Muscle of back (tissue), 13 donors: Measurements from ENCODE around the gene ANKRD2. TPM values are rescaled to one million over a fixed set of nuclear protein-coding genes. Genes with fewer than 3 reads are reported as not detected.
A peak's percentile ranks its signal among the peaks of the same experiment; 100 is the strongest.
"Not testable (repeated sequence)": the region's sequence is repeated elsewhere in the genome, so short reads cannot be mapped to it uniquely, and the experiment has no call there.

Experiments used
- DNase-seq, 3 donors: peaks; one replicate each; pipeline versions ENCODE4 v3.0.0 to v3.0.0-alpha.2; 2013
- long read RNA-seq, 9 donors: transcript quantifications; one replicate each; lab custom pipeline, GENCODE V29; 2026
- polyA plus RNA-seq, 10 donors: library from polyadenylated mRNA; unstranded; fragments of 120-200 nt; gene quantifications; one replicate each; pipeline ENCODE4 v1.2.1, GENCODE V29; 2013; ENCODE audit not compliant: insufficient read length in 10 of 10

Gene ANKRD2, protein sequence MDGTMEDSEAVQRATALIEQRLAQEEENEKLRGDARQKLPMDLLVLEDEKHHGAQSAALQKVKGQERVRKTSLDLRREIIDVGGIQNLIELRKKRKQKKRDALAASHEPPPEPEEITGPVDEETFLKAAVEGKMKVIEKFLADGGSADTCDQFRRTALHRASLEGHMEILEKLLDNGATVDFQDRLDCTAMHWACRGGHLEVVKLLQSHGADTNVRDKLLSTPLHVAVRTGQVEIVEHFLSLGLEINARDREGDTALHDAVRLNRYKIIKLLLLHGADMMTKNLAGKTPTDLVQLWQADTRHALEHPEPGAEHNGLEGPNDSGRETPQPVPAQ
- polyA plus RNA-seq: 10 to 100 TPM in 9 of 10 donors, 1 to 10 TPM in 1; 8.5 to 60.8 (median 27.0) TPM
- long read RNA-seq, donor 1, partial matches to known transcripts: 8 of 11 reads
- long read RNA-seq, donor 1, other reads (novel, unspliced or antisense): 0 of 11 reads
- long read RNA-seq, donor 2, transcript ANKRD2-202 (9 exons, 1,449 nt): major isoform, 12 of 30 reads
- long read RNA-seq, donor 2, partial matches to known transcripts: 18 of 30 reads
- long read RNA-seq, donor 2, other reads (novel, unspliced or antisense): 0 of 30 reads
- long read RNA-seq, donor 3: 0 reads
- long read RNA-seq, donor 4, transcript ANKRD2-202 (9 exons, 1,449 nt): major isoform, 6 of 18 reads
- long read RNA-seq, donor 4, partial matches to known transcripts: 12 of 18 reads
- long read RNA-seq, donor 4, other reads (novel, unspliced or antisense): 0 of 18 reads
- long read RNA-seq, donor 5, transcript ANKRD2-202 (9 exons, 1,449 nt): major isoform, 8 of 21 reads
- long read RNA-seq, donor 5, partial matches to known transcripts: 13 of 21 reads
- long read RNA-seq, donor 5, other reads (novel, unspliced or antisense): 0 of 21 reads
- long read RNA-seq, donor 6, transcript ANKRD2-202 (9 exons, 1,449 nt): major isoform, 12 of 43 reads
- long read RNA-seq, donor 6, partial matches to known transcripts: 31 of 43 reads
- long read RNA-seq, donor 6, other reads (novel, unspliced or antisense): 0 of 43 reads
- long read RNA-seq, donor 7, partial matches to known transcripts: 8 of 12 reads
- long read RNA-seq, donor 7, other reads (novel, unspliced or antisense): 0 of 12 reads
- long read RNA-seq, donor 8, partial matches to known transcripts: 0 of 1 reads
- long read RNA-seq, donor 8, other reads (novel, unspliced or antisense): 0 of 1 reads
- long read RNA-seq, donor 9, partial matches to known transcripts: 0 of 2 reads
- long read RNA-seq, donor 9, other reads (novel, unspliced or antisense): 0 of 2 reads

- peak in 2 of 3 donors; percentile 76 to 84 for DNase-seq
These were observed at the start of gene ANKRD2 for GRCh38 chr10:97572214-97572989. Gene ANKRD2 (plus strand): TSS chr10:97572779. CDS start chr10:97572789, 10 bp downstream.

DNA sequence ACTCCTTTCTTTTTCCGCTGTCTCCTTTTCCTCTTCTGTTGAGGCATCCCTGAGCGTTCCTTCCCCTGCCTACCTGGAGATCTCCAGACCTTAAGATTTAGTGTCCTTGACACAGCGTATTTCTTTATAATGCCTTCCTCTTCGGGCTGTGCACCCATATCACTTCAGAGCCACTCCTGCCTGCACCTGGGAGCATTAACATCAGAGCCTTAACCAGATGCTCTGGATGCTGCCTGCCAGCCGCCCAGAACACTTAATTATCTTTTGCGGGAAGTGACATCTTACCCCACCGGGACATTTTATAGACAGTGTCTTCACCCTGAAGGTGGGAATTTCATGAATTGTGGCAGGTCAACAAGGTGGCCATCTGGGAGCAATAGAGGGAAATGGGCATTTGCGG lies 49.6 kb upstream of the ANKRD2 start:
- no peak for DNase-seq

GRCh38 chr10:97525086-97525485 lies 47.5 kb upstream of the ANKRD2 start:
- no peak for DNase-seq

DNA sequence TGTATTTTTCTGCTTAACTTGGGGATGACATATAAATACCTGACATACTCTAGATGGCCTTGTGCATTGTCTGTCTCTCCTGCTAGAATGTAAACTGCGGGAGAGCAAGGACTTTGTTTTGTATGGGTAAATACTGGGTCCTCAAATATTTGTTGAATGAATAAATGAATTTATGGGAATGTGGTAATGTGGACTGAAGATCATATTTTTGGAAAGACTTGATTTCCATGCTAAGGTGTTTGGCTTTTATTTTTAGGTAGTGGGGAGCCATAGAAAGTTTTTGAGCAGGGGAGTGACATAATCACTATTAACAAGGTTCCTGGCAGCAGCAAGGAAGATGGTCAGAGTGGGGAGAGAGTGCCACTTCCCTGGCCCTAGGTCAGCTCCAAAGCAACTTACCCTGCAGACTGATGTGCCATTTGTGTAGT lies 46.9 kb upstream of the ANKRD2 start:
- DNase-seq: no peak

DNA sequence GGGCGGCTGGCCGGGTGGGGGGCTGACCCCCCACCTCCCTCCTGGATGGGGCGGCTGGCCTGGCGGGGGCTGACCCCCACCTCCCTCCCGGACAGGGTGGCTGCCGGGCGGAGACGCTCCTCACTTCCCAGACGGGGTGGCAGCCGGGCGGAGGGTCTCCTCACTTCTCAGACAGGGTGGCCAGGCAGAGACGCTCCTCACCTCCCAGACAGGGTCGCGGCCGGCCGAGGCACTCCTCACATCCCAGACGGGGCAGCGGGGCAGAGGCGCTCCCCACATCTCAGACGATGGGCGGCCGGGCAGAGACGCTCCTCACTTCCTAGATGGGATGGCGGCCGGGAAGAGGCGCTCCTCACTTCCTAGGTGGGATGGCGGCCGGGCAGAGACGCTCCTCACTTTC lies 43.7 kb upstream of the ANKRD2 start:
- DNase-seq: not testable (repeated sequence)

GRCh38 chr10:97529685-97530465 lies 42.7 kb upstream of the ANKRD2 start:
- DNase-seq: no peak

GRCh38 chr10:97531401-97531986 lies 41.1 kb upstream of the ANKRD2 start:
- no peak for DNase-seq

- no peak for DNase-seq
These were observed 39.5 kb upstream of the ANKRD2 start for GRCh38 chr10:97532935-97533671.

- no peak for DNase-seq
These were observed 38.7 kb upstream of the ANKRD2 start for GRCh38 chr10:97533888-97534287.

DNA sequence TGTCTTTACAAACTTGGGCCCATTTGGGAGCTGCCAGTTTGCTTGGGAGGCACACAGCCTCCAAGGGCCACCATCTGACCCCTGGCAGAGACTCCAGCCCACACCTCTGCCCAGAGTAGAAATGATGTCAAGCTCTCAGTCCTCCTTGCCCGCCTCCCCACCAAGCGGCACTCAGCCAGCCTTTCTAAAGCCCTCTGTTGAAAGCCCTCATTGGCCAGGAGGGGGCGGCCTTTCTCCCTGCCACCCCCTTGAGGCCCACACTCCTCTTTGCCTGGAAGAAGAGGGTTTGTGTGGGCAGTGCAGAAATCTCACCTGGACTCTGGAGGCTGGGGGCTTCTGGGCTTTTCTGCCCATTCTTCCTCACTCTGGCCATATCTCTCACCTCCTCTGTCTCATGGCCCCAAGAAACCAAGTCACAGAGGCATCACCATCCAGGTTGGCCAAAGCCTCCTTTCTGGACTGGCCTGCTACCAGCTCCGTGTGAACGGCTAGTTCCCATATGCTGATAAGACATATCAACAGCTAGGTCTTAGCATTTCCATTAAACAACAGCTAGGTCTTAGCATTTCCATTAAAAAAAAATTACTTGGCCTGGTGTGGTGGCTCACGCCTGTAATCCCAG lies 37.7 kb upstream of the ANKRD2 start:
- no peak for DNase-seq

DNA sequence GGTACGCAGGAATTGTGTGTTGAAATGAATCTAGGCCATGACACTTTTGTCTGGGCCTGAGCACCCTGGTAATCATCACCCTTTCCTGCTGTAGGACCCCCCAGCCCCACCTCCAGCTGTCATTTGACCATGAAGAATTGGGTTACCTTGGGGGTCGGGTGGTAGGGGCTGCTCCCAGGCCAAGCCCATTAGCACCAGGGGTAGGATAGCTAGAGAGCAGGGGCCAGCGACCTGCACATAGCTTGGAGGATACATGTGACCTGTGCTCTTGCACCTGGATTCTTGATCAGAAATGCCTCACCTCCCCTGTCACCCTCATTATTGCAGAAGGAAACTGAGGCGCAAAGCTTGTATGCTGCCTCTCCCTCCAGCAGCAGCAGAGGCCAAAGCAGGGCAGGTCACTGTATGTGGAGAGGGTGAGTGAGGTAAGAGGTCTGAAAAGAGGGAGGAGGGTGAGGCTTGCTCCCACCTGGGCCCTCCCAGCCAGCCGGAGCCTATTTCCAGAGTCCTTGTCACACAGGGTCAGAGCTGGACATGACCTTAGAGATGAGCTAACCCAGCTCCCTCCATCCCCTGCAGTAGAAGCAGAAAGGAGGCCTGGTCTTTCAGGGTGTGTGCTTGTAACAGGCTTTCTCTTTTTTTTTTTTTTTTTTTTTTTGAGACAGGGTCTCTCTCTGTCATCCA lies 35.3 kb upstream of the ANKRD2 start:
- no peak for DNase-seq

DNA sequence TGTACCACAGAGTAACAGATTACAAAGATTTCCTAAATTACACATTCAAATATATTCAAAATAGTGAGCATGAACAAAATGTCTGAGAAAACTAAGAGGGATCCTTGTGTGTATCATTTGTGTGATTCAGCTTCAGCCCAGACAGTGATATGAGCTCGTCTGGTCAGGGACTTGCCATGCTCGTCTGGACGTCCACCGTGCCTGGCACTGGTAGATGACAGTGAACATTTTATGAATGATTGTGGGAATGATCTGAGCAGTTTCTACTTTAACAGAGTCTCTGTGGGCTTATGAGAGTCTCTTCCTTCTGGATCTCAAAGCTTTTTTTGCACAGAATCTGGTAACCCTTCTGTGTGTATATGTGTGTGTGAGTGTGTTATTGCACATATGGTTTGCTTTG lies 34.2 kb upstream of the ANKRD2 start:
- DNase-seq: no peak

- no peak for DNase-seq
These were observed 33.7 kb upstream of the ANKRD2 start for GRCh38 chr10:97538839-97539238.

- peak in 1 of 3 donors; percentile 73 for DNase-seq
These were observed 32.9 kb upstream of the ANKRD2 start for GRCh38 chr10:97539523-97540200.

- no peak for DNase-seq
These were observed 31.7 kb upstream of the ANKRD2 start for GRCh38 chr10:97540669-97541500.
